Activated T-cell treated with anti-CD3 and anti-CD28 coated beads, Interleukin-2, amount 50 U/mL, for 24 hours (primary cell): ENCODE results near the gene VILL.

Source experiments
- DNase-seq: peaks from one replicate; pipeline ENCODE4 v3.0.0-alpha.2; 2020
- H3K27ac Mint-ChIP-seq: 2 replicates; pipeline ENCODE4 v1.8.0; 2020; ENCODE audit warnings: mild to moderate bottlenecking, mixed read lengths
- H3K27me3 Mint-ChIP-seq: 2 replicates; pipeline ENCODE4 v1.8.0; 2020; ENCODE audit warnings: mixed read lengths
- H3K36me3 Mint-ChIP-seq: 2 replicates; pipeline ENCODE4 v1.8.0; 2020; ENCODE audit warnings: low read depth, mixed read lengths
- H3K4me1 Mint-ChIP-seq: 2 replicates; pipeline ENCODE4 v1.8.0; 2020; ENCODE audit warnings: low read depth, mixed read lengths
- H3K4me3 Mint-ChIP-seq: 2 replicates; pipeline ENCODE4 v1.8.0; 2020; ENCODE audit warnings: mild to moderate bottlenecking, moderate library complexity, mixed read lengths
- H3K9me3 Mint-ChIP-seq: 2 replicates; pipeline ENCODE4 v1.8.0; 2020; ENCODE audit warnings: mixed read lengths

The VILL gene

GRCh38 chr3:37990527-37990926, at the start of gene VILL:
VILL (plus strand) TSS chr3:37990786; CDS start chr3:37993673, 2,887 bp downstream.
- Mint-ChIP-seq H3K36me3 (peaks cover 10% of the 10 kb centered on the region), H3K9me3 (no peaks in the 10 kb centered on the region), H3K27ac (no peak within 1 kb of the TSS), H3K4me3 (no peak within 1 kb of the TSS), H3K27me3 (no peaks in the 10 kb centered on the region), H3K4me1 (peaks cover 24% of the 10 kb centered on the region)
- no peak for DNase-seq

- no peaks in the 10 kb centered on the region for H3K9me3 Mint-ChIP-seq
- H3K4me1 Mint-ChIP-seq, result peaks cover 6% of the 10 kb centered on the region
- H3K27ac Mint-ChIP-seq, result no peak overlapping the region
- no peaks in the 10 kb centered on the region for H3K36me3 Mint-ChIP-seq
- DNase-seq, result no peak
- H3K27me3 Mint-ChIP-seq, result no peaks in the 10 kb centered on the region
- no peak overlapping the region for H3K4me3 Mint-ChIP-seq
These were observed 48.7 kb upstream of the VILL start for GRCh38 chr3:37941608-37942508.

GRCh38 chr3:37942646-37943045, 47.9 kb upstream of the VILL start:
- Mint-ChIP-seq H3K27ac (no peak overlapping the region), H3K4me1 (peaks cover 6% of the 10 kb centered on the region), H3K27me3 (no peaks in the 10 kb centered on the region), H3K4me3 (no peak overlapping the region), H3K9me3 (no peaks in the 10 kb centered on the region), H3K36me3 (no peaks in the 10 kb centered on the region)
- DNase-seq, result no peak

- DNase-seq, result no peak
- no peak overlapping the region for H3K4me3 Mint-ChIP-seq
- H3K27me3 Mint-ChIP-seq, result no peaks in the 10 kb centered on the region
- H3K36me3 Mint-ChIP-seq, result no peaks in the 10 kb centered on the region
- no peak overlapping the region for H3K27ac Mint-ChIP-seq
- H3K4me1 Mint-ChIP-seq, result peaks cover 6% of the 10 kb centered on the region
- no peaks in the 10 kb centered on the region for H3K9me3 Mint-ChIP-seq
These were observed 47.5 kb upstream of the VILL start for GRCh38 chr3:37943126-37943525.

GRCh38 chr3:37943631-37944314, 46.8 kb upstream of the VILL start:
- no peaks in the 10 kb centered on the region for H3K36me3 Mint-ChIP-seq

GRCh38 chr3:37944391-37944842, 46.2 kb upstream of the VILL start:
- H3K27me3 Mint-ChIP-seq, result no peaks in the 10 kb centered on the region
- H3K9me3 Mint-ChIP-seq, result no peaks in the 10 kb centered on the region
- no peak overlapping the region for H3K4me3 Mint-ChIP-seq
- no peak overlapping the region for H3K27ac Mint-ChIP-seq
- peaks cover 6% of the 10 kb centered on the region for H3K4me1 Mint-ChIP-seq
- no peaks in the 10 kb centered on the region for H3K36me3 Mint-ChIP-seq
- no peak for DNase-seq

More at GRCh38 chr3:37943631-37944314, 46.8 kb upstream of the VILL start:
- DNase-seq, result no peak
- no peaks in the 10 kb centered on the region for H3K27me3 Mint-ChIP-seq
- H3K4me1 Mint-ChIP-seq, result peaks cover 6% of the 10 kb centered on the region
- no peaks in the 10 kb centered on the region for H3K9me3 Mint-ChIP-seq
- H3K27ac Mint-ChIP-seq, result no peak overlapping the region
- H3K4me3 Mint-ChIP-seq, result no peak overlapping the region

GRCh38 chr3:37945156-37945806, 45.3 kb upstream of the VILL start:
- H3K36me3 Mint-ChIP-seq, result no peaks in the 10 kb centered on the region
- no peak overlapping the region for H3K27ac Mint-ChIP-seq
- DNase-seq, result no peak
- H3K9me3 Mint-ChIP-seq, result no peaks in the 10 kb centered on the region
- no peaks in the 10 kb centered on the region for H3K27me3 Mint-ChIP-seq
- H3K4me3 Mint-ChIP-seq, result no peak overlapping the region
- peaks cover 6% of the 10 kb centered on the region for H3K4me1 Mint-ChIP-seq

- no peaks in the 10 kb centered on the region for H3K36me3 Mint-ChIP-seq
- H3K9me3 Mint-ChIP-seq, result no peaks in the 10 kb centered on the region
- no peaks in the 10 kb centered on the region for H3K27me3 Mint-ChIP-seq
- no peak overlapping the region for H3K4me3 Mint-ChIP-seq
- H3K27ac Mint-ChIP-seq, result no peak overlapping the region
- DNase-seq, result no peak
- peaks cover 6% of the 10 kb centered on the region for H3K4me1 Mint-ChIP-seq
These were observed 44.6 kb upstream of the VILL start for GRCh38 chr3:37945807-37946530.

- Mint-ChIP-seq H3K4me1 (peaks cover 6% of the 10 kb centered on the region), H3K27ac (no peak overlapping the region), H3K4me3 (no peak overlapping the region), H3K9me3 (no peaks in the 10 kb centered on the region), H3K27me3 (no peaks in the 10 kb centered on the region), H3K36me3 (no peaks in the 10 kb centered on the region)
- no peak for DNase-seq
These were observed 44.1 kb upstream of the VILL start for GRCh38 chr3:37946531-37946889.

GRCh38 chr3:37949866-37950265, 40.7 kb upstream of the VILL start:
- Mint-ChIP-seq H3K36me3 (no peaks in the 10 kb centered on the region), H3K27ac (no peak overlapping the region), H3K9me3 (peaks cover 2% of the 10 kb centered on the region), H3K4me1 (no peaks in the 10 kb centered on the region), H3K27me3 (no peaks in the 10 kb centered on the region), H3K4me3 (no peak overlapping the region)
- DNase-seq, result no peak

- Mint-ChIP-seq H3K4me1 (peaks cover 17% of the 10 kb centered on the region), H3K27me3 (no peaks in the 10 kb centered on the region), H3K27ac (no peak overlapping the region), H3K9me3 (peaks cover 2% of the 10 kb centered on the region), H3K4me3 (no peak overlapping the region), H3K36me3 (no peaks in the 10 kb centered on the region)
- no peak for DNase-seq
These were observed 38.0 kb upstream of the VILL start for GRCh38 chr3:37952564-37952963.

GRCh38 chr3:37953226-37953625, 37.4 kb upstream of the VILL start:
- H3K9me3 Mint-ChIP-seq, result peaks cover 2% of the 10 kb centered on the region
- no peaks in the 10 kb centered on the region for H3K27me3 Mint-ChIP-seq
- peaks cover 22% of the 10 kb centered on the region for H3K4me1 Mint-ChIP-seq
- no peaks in the 10 kb centered on the region for H3K36me3 Mint-ChIP-seq
- no peak for DNase-seq
- H3K27ac Mint-ChIP-seq, result no peak overlapping the region
- no peak overlapping the region for H3K4me3 Mint-ChIP-seq

- H3K4me1 Mint-ChIP-seq, result peaks cover 22% of the 10 kb centered on the region
These were observed 36.7 kb upstream of the VILL start for GRCh38 chr3:37953707-37954394.

GRCh38 chr3:37954881-37955280, 35.7 kb upstream of the VILL start:
- H3K4me3 Mint-ChIP-seq, result no peak overlapping the region
- peaks cover 22% of the 10 kb centered on the region for H3K4me1 Mint-ChIP-seq
- H3K27me3 Mint-ChIP-seq, result no peaks in the 10 kb centered on the region
- no peaks in the 10 kb centered on the region for H3K36me3 Mint-ChIP-seq
- no peak for DNase-seq
- peaks cover 2% of the 10 kb centered on the region for H3K9me3 Mint-ChIP-seq
- H3K27ac Mint-ChIP-seq, result no peak overlapping the region

More at GRCh38 chr3:37953707-37954394, 36.7 kb upstream of the VILL start:
- Mint-ChIP-seq H3K4me3 (no peak overlapping the region), H3K27ac (no peak overlapping the region), H3K27me3 (no peaks in the 10 kb centered on the region), H3K36me3 (no peaks in the 10 kb centered on the region), H3K9me3 (peaks cover 2% of the 10 kb centered on the region)
- DNase-seq, result no peak
